Tibial nerve (tissue), 3 donors: ENCODE data around the gene NPC1L1.

ENCODE experiments used
- CTCF ChIP-seq, 5 experiments: fragments of 200-600 bp in 3 of 5; fragments of 450-650 bp in 2 of 5; sonication (generic) in 3 of 5; IDR thresholded peaks; one replicate each; pipeline ENCODE4 v1.5.1; 2016 to 2019; ENCODE audit warnings: antibody characterized with exemption in 5 of 5, mild to moderate bottlenecking in 3 of 5, moderate library complexity in 2 of 5
- POLR2A ChIP-seq, 2 donors: fragments of 450-650 bp; IDR thresholded peaks; one replicate each; pipeline ENCODE4 v1.6.1; 2017; ENCODE audit warnings: antibody characterized with exemption in 2 of 2, mild to moderate bottlenecking in 2 of 2, moderate library complexity in 2 of 2

GRCh38 chr7:44536090-44536489 is 5.0 kb downstream of the NPC1L1 start:
- no peak for TF ChIP-seq CTCF (IDR thresholded peaks at IDR 0.05)
- no peak for TF ChIP-seq POLR2A (IDR thresholded peaks at IDR 0.05)
